Panc1 (cell line): ENCODE data around the gene SLC48A1. TPM values are rescaled to one million over a fixed set of nuclear protein-coding genes. Genes with fewer than 3 reads are reported as not detected.

ENCODE experiments used
- ATAC-seq: fragments of 200-7000 bp; cut with Tn5 transposase; 2 replicates; pipeline ENCODE4 v1.9.1; 2020; ENCODE audit warnings: mild to moderate bottlenecking, moderate library complexity
- BruUV-seq: library from RNA; stranded (reverse); fragments of 400-500 nt; replicated peaks from 2 replicates; lab custom pipeline; 2021; lab: Mats Ljungman, UMichigan
- CTCF ChIA-PET: fragments of 300-600 bp; sonication (Branson Sonifier 250); formaldehyde crosslinking; loops from one replicate; lab custom pipeline; 2022; ENCODE audit warnings: antibody characterized with exemption; lab: Charles Lee
- POLR2A ChIA-PET: fragments of 300-600 bp; sonication (Branson Sonifier 250); formaldehyde crosslinking; loops from one replicate; lab custom pipeline; 2022; ENCODE audit warnings: antibody characterized with exemption; lab: Charles Lee
- DNase-seq: peaks from one replicate; pipeline ENCODE4 v3.0.0-alpha.2; 2010; ENCODE audit warnings: low read depth, low spot score
- H3K27ac ChIP-seq: 2 replicates; pipeline ENCODE4 v1.5.1; 2011; ENCODE audit warnings: mild to moderate bottlenecking, low read length, inconsistent platforms
- H3K27me3 ChIP-seq: fragments of 200-500 bp; sonication (Bioruptor generic); 2 replicates; pipeline ENCODE4 v1.6.0; 2014; ENCODE audit warnings: low read length, inconsistent platforms; ENCODE audit not compliant: control insufficient read depth, insufficient read depth
- H3K36me3 ChIP-seq: fragments of 200-500 bp; sonication (Bioruptor generic); 2 replicates; pipeline ENCODE4 v1.5.1; 2014; ENCODE audit warnings: inconsistent platforms, mild to moderate bottlenecking, low read length, moderate library complexity; ENCODE audit not compliant: control insufficient read depth, insufficient read depth
- H3K4me1 ChIP-seq: 2 replicates; pipeline ENCODE4 v1.5.1; 2011; ENCODE audit warnings: inconsistent platforms, mild to moderate bottlenecking, low read length, moderate library complexity; ENCODE audit not compliant: control insufficient read depth, insufficient read depth
- H3K4me3 ChIP-seq, 2 experiments: 2 replicates each; pipeline ENCODE4 v1.5.1; 2011 to 2012; ENCODE audit warnings: low read depth in 2 of 2, low read length in 2 of 2, mild to moderate bottlenecking in 2 of 2, inconsistent platforms in 1 of 2, moderate library complexity in 1 of 2
- H3K9me3 ChIP-seq: fragments of 200-500 bp; sonication (Bioruptor generic); 2 replicates; pipeline ENCODE4 v1.5.1; 2014; ENCODE audit warnings: low read depth, mild to moderate bottlenecking, inconsistent platforms, low read length, moderate library complexity; ENCODE audit not compliant: control insufficient read depth, insufficient read depth
- POLR2AphosphoS5 ChIP-seq: IDR thresholded peaks from 2 replicates; pipeline ENCODE4 v1.6.1; 2012; ENCODE audit warnings: mild to moderate bottlenecking, low read depth, low read length, moderate library complexity
- SIN3A ChIP-seq: IDR thresholded peaks from 2 replicates; pipeline ENCODE4 v1.6.1; 2012; ENCODE audit warnings: low read depth, mild to moderate bottlenecking, low read length, moderate library complexity, borderline replicate concordance; ENCODE audit not compliant: insufficient read depth
- TCF7L2 ChIP-seq: IDR thresholded peaks from 2 replicates; pipeline ENCODE4 v1.6.1; 2011; ENCODE audit warnings: mild to moderate bottlenecking, low read depth, low read length, inconsistent platforms
- in situ Hi-C: cut with HindIII; loops from 2 replicates; pipeline ENCODE4 v1.10.0; 2016; ENCODE audit warnings: low sequenced_read_pairs, low pct_unique_long_range_greater_than_20kb
- intact Hi-C: fragments of 100-400 bp; cut with micrococcal nuclease; formaldehyde crosslinking; loops from one replicate; pipeline ENCODE4 v1.10.0; 2022; ENCODE audit not compliant: unreplicated experiment
- total RNA-seq: library from RNA; stranded (reverse); gene quantifications from one replicate; pipeline ENCODE4 v1.2.1, GENCODE V29; 2021; ENCODE audit not compliant: unreplicated experiment
- TF ChIP-seq, protein P1 (sequence below): fragments of 450-650 bp; IDR thresholded peaks from 2 replicates; pipeline ENCODE4 v1.5.1; 2017; ENCODE audit warnings: mild to moderate bottlenecking

SLC48A1 gene
- total RNA-seq, 1 experiment from 2014 or later, result 32.0 TPM

DNA sequence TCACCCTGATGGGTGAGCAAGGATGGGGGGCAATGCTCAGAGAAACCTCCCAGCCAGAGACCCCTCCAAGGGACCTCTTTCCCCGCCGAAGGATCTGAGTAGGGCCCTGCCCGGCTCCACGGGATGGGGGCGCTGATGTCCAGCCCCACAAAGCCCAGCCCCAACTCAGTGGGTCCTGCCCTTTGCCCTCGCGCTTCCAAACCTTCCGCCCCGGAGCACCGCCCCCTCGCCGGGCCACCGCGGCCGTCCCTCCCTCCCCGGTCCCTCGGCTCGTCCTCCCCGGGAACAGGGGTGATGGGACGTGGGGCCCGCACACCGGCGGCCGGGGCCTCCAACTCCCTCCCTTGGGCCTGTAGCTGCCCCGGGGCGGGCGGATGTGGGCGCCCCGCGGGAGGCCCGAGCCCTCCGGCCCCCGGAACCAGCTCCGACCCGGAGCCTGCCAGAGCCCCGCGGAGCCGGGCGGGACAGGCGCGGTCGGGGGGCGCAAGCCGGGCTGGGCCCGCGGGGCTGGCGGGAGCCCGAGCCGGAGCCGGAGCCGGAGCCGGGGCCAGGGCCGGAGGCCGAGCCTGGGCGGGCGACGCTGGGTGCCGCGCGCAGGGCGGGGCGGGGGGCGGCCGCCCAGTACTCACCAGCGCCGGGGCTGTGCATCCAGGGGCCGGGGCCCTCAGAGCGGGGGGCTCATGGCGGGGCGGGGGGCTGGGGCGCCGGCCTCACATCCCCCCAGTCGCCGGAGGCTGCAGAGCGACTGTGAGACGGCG is 46.3 kb downstream of the SLC48A1 start:
- H3K27ac ChIP-seq, result peak overlapping the region; percentile 86
- ChIA-PET POLR2A (no interaction called here), CTCF (interaction anchor here (1.4 kb wide), 1 partner anchor 17 kb away, joined by 4 read pairs; no protein-coding TSS in a partner anchor)
- in situ Hi-C loops (no loop called here), intact Hi-C loops (no loop called here)
- peaks cover 58% of the 10 kb centered on the region for H3K4me1 ChIP-seq
- no peak for TF ChIP-seq POLR2AphosphoS5
- TF ChIP-seq, protein P1, sequence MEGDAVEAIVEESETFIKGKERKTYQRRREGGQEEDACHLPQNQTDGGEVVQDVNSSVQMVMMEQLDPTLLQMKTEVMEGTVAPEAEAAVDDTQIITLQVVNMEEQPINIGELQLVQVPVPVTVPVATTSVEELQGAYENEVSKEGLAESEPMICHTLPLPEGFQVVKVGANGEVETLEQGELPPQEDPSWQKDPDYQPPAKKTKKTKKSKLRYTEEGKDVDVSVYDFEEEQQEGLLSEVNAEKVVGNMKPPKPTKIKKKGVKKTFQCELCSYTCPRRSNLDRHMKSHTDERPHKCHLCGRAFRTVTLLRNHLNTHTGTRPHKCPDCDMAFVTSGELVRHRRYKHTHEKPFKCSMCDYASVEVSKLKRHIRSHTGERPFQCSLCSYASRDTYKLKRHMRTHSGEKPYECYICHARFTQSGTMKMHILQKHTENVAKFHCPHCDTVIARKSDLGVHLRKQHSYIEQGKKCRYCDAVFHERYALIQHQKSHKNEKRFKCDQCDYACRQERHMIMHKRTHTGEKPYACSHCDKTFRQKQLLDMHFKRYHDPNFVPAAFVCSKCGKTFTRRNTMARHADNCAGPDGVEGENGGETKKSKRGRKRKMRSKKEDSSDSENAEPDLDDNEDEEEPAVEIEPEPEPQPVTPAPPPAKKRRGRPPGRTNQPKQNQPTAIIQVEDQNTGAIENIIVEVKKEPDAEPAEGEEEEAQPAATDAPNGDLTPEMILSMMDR, result peak; percentile 69; the same call in 1 of the 2 replicates
- DNase-seq, result no peak
- H3K27me3 ChIP-seq, result no peaks in the 10 kb centered on the region
- H3K9me3 ChIP-seq, result no peaks in the 10 kb centered on the region
- H3K4me3 ChIP-seq, result peak overlapping the region; percentile 63 to 81
- peak; percentile 60 for ATAC-seq
- BruUV-seq, result no TSS peak
- H3K36me3 ChIP-seq, result no peaks in the 10 kb centered on the region

DNA sequence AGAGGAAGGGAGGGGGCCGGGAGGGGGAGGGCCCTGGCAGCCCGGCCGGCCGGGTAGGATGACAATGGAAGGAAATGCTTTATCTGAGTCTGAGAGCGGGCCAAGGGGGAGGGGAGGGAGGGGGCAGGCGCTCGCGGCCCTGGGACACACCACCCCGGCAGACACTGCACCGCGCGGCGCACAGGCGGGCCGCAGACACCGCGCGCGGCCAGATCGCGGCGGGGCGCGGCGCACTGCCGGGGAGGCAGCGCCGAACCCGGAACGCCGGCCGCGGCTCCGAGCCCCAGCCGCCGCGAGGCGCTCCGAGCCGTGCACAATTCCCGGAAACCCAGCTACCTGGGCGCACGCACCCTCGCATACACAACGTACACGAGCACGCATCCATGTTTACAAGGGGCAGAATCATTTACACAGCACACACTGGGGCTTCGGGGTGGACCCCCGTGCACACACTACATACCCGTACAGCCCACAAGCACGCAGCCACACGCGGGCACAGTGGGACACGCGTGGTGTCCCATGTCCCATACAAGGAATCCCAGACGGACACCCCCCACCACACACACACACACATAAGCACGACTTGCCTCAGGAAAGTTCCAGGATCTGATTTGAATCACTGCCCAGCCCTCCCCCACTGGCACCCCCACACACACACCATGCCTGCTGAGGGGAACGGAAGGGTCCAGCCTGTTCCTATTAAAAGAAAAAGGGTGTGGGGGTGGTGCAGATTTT is 47.0 kb downstream of the SLC48A1 start, which contains the start of gene HDAC7:
Gene HDAC7 (minus strand): TSS at position 8 of the 735 bp plus-strand sequence. CDS start 118 bp downstream, outside the sequence.
- TF ChIP-seq SIN3A (0 out of 2 replicates have a peak, but pooled peaks have one; percentile 55), TCF7L2 (no peak)
- POLR2A ChIA-PET, result no interaction called here
- BruUV-seq, result no TSS peak
- Histone ChIP-seq H3K4me1 (peaks cover 55% of the 10 kb centered on the region), H3K27me3 (no peaks in the 10 kb centered on the region), H3K4me3 (peak within 1 kb of the TSS; percentile 63 to 81), H3K9me3 (no peaks in the 10 kb centered on the region), H3K36me3 (no peaks in the 10 kb centered on the region), H3K27ac (peak within 1 kb of the TSS; percentile 89)
- DNase-seq (no peak), ATAC-seq (peak; percentile 71)
- intact Hi-C loops (no loop called here), in situ Hi-C loops (no loop called here)
- CTCF ChIA-PET, result interaction anchor here (0.6 to 0.9 kb wide), 2 partner anchors 18 to 107 kb away, joined by 7 to 11 read pairs; no protein-coding TSS in a partner anchor

DNA sequence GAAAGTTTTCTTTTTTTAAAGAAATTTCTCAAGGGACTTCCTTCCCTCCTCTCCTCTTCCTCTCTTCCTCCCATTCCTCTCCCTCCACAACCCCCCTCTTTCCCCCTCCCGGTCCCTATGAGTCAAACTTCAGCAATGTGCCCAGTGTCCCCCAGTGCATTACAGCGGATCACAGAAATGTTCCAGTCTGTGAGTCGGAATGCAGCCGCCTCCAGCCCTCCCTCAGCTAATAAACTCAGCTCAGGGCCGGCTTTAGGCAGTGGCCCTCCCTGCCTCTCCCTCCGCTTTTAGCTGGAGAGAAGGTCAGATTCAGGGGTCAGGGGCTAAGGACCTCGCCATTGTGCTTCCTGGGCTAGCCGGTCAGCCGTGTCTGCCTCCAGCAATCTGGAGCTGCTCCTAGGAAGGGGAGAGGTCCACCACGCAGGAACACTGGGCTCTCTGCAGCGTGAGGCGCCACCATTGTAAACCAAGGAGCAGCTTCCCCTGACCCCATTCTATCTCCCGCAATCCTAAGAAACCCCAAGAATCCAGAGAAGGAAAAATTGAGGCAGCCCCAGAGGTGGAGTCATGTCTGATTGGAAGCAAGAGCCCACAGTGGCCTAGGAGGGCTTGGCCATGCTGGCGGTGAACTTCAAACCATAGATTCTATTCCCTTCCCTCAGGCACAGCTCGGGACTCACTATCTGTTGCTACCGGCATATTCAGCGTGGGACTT is 47.8 kb downstream of the SLC48A1 start:
- ChIA-PET CTCF (interaction anchor here (0.6 to 0.9 kb wide), 2 partner anchors 17 to 107 kb away, joined by 7 to 11 read pairs; no protein-coding TSS in a partner anchor), POLR2A (no interaction called here)
- ATAC-seq (peak; percentile 64), DNase-seq (no peak)
- Histone ChIP-seq H3K27me3 (no peaks in the 10 kb centered on the region), H3K4me1 (peaks cover 53% of the 10 kb centered on the region), H3K27ac (peak overlapping the region; percentile 89), H3K36me3 (no peaks in the 10 kb centered on the region), H3K9me3 (no peaks in the 10 kb centered on the region), H3K4me3 (peak overlapping the region; percentile 63 to 78)
- in situ Hi-C loops (no loop called here), intact Hi-C loops (no loop called here)
- BruUV-seq, result no TSS peak
- peak; percentile 46; the same call in 1 of the 2 replicates for TF ChIP-seq TCF7L2
- no peak for TF ChIP-seq SIN3A
- TF ChIP-seq POLR2AphosphoS5, result peak; percentile 44; the same call in 1 of the 2 replicates
